Stimulated activated CD4-positive, alpha-beta T cell treated with anti-CD3 and anti-CD28 coated beads, TNF-alpha, amount 100 ng/mL, for 4 hours (primary cell): ENCODE results near the gene APOA4.

Experiments
- DNase-seq, 3 experiments: peaks; one replicate each; pipeline ENCODE4 v3.0.0-alpha.2; 2020; ENCODE audit warnings: low read depth in 3 of 3

Gene APOA4

DNA sequence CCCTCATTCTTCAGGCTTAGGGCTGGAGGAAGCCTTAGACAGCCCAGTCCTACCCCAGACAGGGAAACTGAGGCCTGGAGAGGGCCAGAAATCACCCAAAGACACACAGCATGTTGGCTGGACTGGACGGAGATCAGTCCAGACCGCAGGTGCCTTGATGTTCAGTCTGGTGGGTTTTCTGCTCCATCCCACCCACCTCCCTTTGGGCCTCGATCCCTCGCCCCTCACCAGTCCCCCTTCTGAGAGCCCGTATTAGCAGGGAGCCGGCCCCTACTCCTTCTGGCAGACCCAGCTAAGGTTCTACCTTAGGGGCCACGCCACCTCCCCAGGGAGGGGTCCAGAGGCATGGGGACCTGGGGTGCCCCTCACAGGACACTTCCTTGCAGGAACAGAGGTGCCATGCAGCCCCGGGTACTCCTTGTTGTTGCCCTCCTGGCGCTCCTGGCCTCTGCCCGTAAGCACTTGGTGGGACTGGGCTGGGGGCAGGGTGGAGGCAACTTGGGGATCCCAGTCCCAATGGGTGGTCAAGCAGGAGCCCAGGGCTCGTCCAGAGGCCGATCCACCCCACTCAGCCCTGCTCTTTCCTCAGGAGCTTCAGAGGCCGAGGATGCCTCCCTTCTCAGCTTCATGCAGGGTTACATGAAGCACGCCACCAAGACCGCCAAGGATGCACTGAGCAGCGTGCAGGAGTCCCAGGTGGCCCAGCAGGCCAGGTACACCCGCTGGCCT is 7.2 kb upstream of the APOA4 start:
- no peak for DNase-seq

DNA sequence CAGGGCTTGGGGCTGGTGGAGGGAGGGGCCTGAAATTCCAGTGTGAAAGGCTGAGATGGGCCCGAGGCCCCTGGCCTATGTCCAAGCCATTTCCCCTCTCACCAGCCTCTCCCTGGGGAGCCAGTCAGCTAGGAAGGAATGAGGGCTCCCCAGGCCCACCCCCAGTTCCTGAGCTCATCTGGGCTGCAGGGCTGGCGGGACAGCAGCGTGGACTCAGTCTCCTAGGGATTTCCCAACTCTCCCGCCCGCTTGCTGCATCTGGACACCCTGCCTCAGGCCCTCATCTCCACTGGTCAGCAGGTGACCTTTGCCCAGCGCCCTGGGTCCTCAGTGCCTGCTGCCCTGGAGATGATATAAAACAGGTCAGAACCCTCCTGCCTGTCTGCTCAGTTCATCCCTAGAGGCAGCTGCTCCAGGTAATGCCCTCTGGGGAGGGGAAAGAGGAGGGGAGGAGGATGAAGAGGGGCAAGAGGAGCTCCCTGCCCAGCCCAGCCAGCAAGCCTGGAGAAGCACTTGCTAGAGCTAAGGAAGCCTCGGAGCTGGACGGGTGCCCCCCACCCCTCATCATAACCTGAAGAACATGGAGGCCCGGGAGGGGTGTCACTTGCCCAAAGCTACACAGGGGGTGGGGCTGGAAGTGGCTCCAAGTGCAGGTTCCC is 6.5 kb upstream of the APOA4 start, which contains the start of gene APOC3:
TSS of gene APOC3 (plus strand) at position 383 of the 659 bp plus-strand sequence. CDS start 676 bp downstream, outside the sequence.
- no peak for DNase-seq

DNA sequence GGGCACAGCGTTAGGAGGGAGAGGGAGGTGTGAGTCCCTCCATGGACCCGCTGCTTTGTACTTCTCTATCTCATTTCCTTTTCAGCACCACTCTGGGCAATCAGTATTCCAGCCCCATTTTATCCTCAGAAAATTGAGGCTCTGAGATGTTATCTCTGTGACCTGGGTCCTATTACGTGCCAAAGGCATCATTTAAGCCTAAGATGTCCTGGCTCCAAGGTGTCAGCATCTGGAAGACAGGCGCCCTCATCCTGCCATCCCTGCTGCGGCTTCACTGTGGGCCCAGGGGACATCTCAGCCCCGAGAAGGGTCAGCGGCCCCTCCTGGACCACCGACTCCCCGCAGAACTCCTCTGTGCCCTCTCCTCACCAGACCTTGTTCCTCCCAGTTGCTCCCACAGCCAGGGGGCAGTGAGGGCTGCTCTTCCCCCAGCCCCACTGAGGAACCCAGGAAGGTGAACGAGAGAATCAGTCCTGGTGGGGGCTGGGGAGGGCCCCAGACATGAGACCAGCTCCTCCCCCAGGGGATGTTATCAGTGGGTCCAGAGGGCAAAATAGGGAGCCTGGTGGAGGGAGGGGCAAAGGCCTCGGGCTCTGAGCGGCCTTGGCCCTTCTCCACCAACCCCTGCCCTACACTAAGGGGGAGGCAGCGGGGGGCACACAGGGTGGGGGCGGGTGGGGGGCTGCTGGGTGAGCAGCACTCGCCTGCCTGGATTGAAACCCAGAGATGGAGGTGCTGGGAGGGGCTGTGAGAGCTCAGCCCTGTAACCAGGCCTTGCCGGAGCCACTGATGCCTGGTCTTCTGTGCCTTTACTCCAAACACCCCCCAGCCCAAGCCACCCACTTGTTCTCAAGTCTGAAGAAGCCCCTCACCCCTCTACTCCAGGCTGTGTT is 5.8 kb upstream of the APOA4 start:
- no peak for DNase-seq

DNA sequence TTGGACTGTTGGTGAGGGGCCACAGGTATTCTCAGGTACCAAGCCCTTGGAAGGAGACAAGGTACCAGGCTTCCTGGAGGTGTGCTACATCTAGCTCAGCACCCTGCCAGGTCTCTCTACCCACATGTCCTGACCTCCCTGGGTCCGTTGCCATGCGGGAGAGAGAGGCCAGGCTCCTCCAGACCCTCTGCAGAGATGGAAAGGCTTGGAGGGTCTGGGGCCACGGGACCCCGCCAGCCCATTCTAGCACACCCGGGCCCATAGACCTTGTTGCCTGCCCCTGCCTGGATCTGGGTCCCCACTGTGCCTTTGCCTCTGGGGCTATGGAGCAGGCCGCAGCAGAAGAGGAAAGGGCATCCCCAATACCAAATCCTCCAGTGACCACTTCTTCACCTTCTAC is 4.4 kb upstream of the APOA4 start:
- no peak for DNase-seq

DNA sequence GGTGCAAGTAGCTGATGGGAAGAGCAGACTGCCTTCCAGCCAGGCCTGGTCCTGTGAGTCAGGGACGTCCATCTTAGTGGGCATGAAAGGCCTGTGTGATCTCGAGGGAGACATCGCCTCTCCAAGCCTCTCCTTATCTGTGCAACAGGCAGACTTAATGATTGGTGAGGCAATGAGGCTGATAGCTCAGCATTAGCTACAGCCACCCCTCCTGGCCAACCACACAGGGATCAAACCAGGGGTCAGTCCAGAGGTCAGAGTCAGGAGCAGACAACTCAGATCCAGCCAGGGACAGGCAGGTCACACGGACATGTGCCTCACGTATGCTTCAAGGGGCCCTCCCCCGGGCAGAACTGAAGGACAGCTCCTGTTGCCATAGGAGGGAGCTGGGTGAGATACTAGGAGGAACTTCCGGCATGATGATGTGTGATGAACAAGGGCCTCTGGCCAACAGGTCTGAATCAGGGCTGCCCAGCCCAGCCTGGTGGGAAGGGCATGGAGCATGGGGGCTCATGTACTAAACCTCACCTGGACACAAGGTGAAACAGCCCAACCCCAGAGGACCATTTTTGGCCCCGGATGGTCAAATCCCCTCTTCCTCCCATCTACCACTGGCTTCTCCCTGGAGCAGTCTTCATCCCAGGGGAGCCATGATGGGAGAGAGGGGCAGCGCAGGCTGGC is 3.8 kb upstream of the APOA4 start:
- DNase-seq, result no peak

DNA sequence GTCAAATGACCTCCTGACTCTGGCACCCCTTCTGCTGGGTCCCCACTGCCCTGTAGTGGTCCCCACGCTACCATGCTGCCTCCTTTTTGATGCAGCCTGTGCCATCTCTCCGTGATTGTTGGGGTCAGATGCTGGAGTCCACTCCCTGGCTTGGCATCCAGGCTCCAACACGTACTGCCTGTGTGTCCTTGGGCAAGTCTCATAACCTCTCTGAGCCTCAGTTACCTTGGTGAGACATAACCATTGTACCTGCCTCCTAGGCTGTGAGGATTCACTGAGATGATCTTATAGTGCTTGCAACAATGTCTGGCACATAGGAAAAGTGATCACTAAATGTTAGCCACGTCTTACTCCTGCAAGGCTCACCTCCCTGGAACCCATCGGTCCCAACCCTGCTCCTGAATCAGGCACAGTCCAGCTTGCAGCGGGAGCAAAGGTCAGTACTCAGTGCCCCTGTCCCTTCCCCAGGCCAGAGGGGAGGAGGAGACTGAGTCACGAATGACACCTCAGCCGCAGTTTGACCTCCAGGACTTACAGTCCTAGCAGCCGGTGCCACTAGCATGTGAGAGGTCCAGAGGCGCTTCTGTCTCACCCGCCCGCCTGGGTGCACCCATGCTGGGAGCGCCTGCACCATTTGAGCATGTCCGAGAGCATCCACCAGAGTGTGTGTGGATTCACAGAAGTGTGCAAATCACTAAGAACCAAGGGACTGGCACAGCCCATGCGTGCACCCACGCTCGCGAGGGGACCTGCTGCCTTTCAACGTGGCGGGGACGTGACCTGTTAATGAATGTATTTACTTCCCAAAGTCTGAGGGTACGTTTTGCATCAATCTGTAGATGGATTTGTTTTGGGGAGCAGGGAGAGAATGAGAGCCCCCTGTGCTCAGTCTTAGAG is 3.0 kb upstream of the APOA4 start:
- DNase-seq, result no peak

DNA sequence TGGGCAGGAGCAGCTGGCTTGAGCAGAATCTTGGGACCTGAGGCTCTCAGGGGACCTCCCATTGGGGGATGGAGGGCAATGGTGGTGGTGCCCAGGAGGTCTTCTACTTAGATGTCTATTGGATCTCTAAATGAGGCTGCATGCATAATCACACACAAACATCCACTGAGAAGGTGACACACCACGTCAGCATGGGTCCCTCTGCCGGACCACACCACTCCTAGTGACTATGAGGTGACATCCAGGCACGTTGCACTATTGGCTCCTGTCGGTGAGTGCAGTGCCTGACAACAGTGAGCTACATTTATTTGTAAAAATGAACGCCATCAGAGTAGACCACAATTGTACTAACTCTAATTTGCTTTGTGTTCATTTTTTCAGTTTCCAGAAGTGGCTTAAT is 2.3 kb upstream of the APOA4 start:
- no peak for DNase-seq

DNA sequence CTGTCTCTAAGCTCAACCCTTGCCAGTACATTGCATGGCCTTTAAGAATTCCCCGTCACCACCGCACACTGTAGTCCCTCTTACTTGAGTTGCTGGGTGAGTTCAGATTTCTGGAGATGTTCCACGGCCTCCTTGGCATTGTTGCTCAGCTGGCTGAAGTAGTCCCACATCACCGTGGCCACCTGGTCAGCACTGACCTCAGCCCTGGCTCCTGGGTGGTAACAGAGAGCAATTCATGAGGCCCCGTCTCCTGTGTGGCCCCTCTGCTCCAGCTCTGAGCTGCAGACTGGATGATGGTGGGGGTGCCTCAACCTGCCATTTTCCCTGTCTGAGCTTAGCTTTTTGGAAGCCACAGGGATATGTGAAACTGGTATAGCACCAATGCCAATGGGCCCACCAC is 529 bp downstream of the APOA4 start:
- DNase-seq, result no peak

DNA sequence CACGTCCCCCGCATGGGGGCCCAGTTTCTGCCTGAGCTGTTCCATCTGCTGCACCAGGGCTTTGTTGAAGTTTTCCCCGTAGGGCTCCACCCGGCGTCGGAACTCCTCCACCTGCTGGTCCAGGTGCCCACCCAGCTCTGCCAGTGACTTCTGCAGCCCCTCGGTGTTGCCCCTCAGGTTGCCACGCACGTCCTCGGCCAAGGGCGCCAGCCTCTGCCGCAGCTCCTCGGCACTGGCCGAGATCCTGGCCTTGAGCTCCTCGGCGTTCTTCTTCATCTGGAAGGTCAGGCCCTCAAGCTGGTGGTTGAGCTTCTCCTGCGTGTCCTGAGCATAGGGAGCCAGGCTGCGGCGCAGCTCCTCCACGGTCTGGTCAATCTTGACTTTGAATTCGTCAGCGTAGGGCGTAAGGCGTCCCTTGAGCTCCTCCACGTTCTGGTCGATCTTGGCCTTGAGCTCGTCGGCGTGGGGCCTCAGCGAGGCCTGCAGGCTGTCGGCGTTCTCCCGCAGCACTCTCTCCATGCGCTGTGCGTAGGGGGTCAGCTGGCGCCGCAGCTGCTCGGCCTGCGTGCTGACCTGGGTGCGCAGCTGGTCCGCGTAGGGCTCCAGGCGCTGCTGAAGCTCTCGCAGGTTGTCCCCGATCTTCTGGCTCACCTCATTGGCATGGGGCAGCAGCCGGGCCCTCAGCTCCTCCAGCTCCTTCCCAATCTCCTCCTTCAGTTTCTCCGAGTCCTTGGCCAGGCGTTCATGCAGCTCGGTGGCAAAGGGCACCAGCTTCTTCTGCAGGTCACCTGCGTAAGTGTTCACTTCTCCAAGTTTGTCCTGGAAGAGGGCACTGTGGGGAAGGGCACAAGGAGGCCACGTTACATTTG is 1.8 kb downstream of the APOA4 start:
- no peak for DNase-seq

DNA sequence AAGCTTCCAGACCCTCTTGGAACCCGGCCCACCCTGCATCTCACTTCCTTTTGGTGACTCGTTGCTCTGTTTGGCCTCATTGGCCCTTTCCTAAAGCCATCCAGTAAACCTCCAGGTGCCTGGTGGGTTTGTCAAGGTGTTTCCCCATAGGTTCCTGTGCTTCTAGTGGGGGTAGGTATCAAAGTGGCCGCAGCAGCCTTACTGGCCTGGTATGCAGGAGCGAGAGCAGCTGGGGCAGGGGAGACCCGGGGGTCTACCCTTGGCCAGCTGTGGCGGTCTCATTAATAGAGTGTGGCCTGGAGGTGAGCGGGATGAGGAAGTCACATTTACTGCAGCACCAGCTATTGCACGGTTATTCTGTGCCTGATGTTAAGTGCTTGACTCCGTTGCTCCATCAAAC is 4.1 kb downstream of the APOA4 start:
- DNase-seq, result no peak

DNA sequence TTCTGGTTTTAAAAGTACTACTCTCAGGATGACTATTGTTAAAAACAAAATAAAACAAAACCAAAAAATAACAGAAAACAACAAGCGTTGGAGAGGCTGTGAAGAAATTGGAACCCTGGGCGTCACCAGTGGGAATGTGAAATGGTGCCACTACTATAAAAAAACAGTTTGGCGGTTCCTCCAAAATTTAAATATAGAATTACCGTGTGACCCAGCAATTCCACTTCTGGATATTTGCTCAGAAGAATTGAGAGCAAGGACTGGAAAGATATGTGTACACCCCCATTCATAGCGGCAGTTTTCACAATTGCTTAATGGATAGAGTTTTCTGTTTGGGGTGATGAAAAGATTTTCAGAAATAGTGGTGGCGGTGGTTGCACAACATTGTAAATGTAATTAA is 8.6 kb downstream of the APOA4 start:
- DNase-seq, result no peak

DNA sequence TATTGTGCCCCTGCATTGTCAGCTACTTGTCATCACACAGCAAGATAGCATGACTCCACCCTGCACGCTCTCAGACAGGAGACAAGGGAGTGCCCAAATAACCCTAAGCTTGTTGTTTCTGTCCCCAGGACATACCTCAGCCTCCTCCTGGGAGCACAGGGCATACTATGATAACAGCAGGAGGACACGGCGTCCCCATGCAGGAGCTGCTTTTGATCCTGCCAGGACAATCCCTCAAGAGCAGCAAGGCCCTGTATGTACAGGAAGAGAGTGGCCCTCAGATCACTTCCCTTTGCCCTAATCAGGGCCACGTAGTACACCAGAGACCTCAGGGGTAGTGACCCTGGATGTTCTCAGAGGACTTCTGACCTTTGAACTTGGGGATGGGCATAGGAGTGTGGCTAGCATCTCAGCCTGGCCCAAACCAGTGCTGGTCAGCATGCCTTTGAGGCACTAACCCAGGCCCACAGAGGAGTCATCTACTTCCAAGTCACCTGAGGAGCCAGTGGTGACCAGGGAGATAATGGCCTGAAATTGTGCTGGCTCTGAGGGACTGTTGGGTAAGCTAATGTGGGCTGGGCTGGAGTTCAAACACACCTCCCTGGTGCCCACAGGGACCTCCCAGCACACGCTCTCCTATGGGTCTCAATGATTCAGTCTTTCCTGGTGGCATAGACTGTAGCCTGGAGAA is 9.2 kb downstream of the APOA4 start:
- no peak for DNase-seq

DNA sequence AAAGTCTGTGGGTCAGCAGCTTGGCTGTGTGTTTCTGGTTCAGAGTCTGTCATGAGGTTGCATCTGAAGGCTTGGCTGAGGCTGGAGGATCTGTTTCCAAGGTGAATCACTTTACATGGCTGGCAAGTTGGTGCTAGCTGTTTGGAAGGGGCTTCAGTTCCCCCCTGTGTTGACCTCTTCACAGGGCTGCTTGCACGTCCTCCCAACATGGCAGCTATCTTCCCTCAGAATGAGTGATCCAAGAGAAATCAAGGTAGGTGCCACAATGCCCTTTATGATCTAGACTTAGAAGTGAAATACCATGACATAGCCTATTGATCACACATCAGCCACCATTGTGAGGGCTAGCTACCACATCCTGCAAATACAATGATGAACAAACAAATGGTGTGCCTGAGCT is 9.9 kb downstream of the APOA4 start:
- no peak for DNase-seq

DNA sequence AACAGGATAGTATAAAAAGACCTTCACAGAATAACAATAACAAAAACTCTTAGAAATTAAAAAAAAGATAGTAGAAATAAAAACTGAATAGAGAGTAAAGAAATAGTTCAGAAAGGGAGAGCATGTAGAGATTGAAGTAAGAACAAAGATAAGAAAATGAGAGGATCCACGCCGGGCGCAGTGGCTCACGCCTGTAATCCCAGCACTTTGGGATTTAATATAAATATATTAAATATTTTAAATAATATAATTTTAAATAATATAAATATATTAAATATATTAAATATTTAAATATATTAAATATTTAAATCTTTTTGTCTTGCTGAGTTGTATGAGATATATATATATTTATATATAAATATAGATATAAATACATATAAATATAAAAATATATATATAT is 11.0 kb downstream of the APOA4 start:
- no peak for DNase-seq

DNA sequence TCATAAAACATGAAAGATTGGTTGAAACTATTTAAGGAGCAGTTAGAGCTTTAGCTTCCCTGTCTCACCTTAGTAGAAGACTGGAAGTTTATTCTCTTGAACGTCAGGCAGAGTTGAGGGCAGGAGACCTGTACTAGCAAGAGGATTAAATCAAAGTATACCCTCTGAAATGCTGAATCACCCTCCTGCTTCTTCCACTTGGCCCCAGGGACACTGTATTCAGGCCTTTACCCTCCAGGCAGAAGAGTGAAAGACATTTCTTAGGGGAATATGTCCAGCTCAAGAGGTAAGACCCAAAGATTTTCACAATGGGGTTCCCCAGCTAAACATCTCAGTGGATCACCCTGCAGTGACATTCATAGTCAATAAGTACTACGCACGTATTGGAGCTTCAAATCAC is 11.9 kb downstream of the APOA4 start:
- no peak for DNase-seq

DNA sequence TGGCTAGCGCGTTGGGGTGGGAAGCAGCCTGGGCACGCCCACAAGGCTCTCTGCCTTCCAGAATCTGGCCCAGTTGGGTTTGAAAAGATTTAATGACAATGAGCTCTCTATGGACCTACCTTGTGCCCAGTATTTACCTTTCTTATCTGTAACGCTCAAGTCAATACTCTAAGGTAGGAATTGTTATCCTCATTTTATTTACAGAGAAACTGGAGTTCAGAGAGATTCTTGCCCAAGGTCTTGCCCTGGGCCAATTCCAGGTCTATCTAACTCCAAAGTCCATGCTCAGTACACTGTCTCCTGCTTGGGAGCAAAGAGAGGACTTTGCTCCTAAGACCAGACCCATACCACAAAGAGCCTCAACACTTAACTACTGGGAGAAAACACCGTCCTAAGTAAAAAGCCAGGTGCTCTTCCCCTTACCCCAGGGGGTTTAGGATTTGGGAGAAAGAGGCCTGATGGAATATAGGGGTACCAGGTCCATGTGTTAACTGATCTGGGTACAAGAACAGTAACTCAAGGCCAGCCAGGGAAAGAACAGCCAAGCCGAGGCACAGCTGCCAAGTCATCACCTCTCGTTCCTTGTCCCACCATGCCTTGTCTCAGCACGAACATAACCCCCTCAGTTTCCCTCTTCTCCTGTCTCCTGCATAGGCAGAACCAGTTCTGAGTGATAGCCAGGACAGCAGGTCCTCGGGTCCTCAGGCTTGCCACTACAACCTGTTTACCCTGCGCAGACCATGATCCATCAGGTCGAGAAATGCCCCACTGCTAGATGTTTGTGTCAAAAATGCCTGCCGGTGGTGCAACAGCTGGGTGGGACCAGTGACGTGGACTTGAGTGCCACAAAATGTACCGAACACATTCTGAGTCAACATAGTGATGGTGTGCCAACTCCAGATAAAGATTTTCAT is 14.6 kb downstream of the APOA4 start:
- no peak for DNase-seq

DNA sequence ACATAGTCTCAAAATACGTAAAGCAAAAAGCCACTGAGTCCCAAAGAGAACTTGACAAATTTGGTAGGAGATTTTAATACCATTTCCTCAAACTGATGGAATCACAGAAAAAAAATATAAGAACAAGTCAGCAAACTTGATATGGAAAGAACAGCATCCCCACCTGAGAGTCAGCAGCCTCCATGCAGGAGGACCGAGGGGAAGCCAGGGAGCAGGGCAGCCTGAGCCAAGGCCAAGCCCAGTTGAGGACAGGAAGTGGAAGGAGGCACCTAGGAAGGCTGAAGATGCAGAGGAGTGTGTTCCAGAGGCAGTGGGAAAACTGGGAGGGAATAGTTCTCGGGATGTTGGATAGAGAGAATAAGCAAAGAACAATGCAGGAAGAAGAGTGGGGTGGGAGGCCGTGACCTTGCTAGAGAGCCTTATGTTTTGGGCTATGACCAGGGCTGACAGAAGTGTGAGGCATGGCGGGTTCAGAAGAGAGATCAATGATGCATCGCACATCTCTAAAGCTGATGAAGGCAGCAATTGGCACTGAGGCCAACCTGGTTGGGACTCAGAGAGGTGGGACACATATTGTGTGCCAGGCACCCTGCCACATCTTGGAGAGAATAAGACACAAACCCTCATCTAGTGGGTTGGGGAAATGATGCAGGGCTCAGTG is 15.4 kb downstream of the APOA4 start:
- DNase-seq, result no peak

DNA sequence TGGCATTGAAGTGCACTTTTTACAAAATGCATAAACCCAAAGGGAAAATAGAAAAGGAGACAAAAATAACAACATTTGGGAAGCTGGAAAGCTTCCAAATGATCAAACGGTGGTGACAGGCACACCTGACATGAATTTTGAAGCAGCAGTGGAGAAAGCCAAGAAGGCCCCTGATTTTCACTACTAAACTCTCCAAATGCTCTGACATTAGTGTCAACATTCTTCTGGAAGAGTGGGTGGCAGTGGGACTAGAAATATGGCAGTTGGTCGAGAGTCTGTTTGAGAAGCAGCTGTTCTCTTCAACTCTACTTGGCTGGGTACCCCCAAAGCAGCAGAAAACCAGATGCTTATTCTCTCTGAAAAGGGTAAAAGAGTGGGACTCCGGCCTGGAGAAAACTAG is 19.1 kb downstream of the APOA4 start:
- no peak for DNase-seq
